IPS DF 19.7 (cell line): ENCODE data around the gene TTC36.
"Not testable (repeated sequence)": the region's sequence is repeated elsewhere in the genome, so short reads cannot be mapped to it uniquely, and the experiment has no call there.

ENCODE experiments used
- DNase-seq: peaks from one replicate; pipeline ENCODE4 v3.0.0-alpha.2; 2013; ENCODE audit warnings: low read depth, low spot score

TTC36 gene, protein sequence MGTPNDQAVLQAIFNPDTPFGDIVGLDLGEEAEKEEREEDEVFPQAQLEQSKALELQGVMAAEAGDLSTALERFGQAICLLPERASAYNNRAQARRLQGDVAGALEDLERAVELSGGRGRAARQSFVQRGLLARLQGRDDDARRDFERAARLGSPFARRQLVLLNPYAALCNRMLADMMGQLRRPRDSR

DNA sequence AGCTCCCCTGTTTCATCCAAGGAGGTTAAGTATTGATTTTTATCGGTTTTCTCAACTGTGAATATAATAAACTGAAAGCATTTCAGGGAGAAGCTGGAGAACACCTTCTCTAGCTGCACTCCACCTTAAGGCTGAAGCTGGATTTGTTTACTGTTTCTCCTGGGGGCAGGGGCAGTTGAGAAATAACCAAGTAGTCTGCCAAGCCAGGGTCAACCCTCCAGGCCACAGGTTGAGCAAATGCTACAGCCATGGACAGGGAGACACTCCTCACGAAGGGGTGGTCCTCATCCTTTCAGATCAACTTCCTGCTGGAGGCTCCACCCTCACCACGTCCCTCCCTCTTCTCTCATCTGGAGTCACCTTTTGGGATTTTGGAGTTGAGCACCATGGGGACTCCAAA lies at the start of gene TTC36:
Gene TTC36 (plus strand): TSS at position 366 of the 400 bp plus-strand sequence. CDS start 21 bp downstream, at position 387.
- DNase-seq, result no peak

GRCh38 chr11:118481238-118481637 lies 46.0 kb upstream of the TTC36 start:
- not testable (repeated sequence) for DNase-seq

DNA sequence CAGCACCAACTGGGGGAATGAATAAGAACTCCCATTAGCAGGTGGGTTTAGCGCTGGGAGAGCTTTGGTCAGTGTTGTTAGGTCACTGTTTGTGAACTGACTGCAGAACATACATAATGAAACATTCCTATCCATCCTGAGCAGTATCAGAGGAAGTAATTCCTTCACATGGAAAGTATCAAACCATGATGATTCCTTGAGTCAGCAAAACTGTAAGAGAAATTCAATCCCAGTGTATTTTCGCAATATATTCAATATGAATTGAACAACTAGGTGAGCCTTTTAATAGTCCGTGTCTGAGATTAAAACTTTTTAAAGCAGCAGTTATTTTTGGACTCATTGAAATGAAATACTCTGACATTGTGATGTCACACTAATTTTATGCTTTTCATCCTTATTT lies 42.9 kb upstream of the TTC36 start:
- no peak for DNase-seq

DNA sequence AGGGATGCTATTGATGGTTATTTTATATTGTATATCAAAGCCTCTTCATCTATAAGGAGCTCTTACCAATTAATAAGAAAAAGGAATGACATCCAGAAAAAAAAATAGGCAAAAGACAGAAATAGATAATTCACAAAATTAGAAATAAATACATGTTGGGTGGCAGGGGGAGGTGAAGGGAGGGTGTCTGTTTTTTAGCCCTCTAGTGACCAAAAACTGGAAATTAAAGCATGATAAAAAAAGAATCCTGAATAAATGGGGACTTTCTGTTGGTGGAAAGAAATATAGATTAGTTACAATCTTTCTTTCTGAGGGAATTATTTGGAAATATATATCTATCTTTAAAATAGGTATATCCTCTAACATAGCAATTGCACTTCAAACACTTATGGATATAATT lies 42.0 kb upstream of the TTC36 start:
- DNase-seq, result no peak

GRCh38 chr11:118488480-118489109 lies 38.7 kb upstream of the TTC36 start:
- peak; percentile 20 for DNase-seq

DNA sequence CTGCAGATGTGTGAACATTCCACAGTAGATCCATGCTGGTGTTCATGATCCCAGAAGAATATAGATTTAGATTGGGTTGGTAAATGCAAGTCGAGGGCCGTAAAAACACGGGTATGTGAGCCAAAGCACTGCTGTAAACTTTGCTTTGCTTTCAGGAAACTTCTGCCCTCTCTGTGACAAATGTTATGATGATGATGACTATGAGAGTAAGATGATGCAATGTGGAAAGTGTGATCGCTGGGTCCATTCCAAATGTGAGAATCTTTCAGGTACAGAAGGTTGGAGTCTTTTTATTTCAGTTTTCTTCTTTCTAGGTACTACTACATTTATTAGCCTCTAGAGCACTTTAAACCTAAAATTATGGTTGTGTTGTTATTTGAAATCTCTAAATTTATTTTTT lies 36.2 kb upstream of the TTC36 start:
- no peak for DNase-seq

DNA sequence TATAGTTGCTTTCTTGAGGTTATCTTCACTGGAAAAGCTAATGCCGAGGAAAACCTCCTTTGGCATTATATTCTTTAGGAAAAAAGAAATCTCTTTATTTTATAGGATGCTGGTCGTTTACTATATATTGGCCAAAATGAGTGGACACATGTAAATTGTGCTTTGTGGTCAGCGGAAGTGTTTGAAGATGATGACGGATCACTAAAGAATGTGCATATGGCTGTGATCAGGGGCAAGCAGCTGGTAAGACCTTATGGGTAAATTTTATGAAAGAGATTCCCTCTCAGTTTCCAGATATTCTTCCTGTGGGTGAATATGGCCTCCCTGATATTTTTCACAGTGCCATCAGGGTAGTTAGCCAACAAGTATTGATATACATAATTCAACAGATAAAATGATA lies 29.4 kb upstream of the TTC36 start:
- no peak for DNase-seq

GRCh38 chr11:118503216-118503615 lies 24.1 kb upstream of the TTC36 start:
- DNase-seq, result no peak

DNA sequence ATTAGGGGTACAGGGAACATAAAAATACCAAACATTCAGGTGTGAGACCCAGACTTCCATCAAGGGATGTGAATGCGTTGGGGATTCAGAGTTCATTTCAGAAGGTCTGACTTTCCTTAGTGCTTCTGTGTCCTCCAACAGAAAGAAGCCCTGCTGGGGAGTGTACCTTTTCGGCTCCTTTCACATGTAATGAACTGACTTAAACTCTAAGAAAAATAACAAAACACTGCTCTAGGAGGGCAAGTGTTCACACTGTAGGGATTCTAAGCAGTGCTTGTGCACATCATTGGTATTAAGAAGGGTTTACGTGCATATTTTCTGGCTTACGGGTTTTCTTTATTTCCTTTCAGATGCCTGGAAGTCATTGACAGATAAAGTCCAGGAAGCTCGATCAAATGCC lies 15.7 kb upstream of the TTC36 start:
- no peak for DNase-seq

GRCh38 chr11:118514103-118514502 lies 13.2 kb upstream of the TTC36 start:
- no peak for DNase-seq

- no peak for DNase-seq
These were observed 7.7 kb upstream of the TTC36 start for GRCh38 chr11:118519549-118519948.

DNA sequence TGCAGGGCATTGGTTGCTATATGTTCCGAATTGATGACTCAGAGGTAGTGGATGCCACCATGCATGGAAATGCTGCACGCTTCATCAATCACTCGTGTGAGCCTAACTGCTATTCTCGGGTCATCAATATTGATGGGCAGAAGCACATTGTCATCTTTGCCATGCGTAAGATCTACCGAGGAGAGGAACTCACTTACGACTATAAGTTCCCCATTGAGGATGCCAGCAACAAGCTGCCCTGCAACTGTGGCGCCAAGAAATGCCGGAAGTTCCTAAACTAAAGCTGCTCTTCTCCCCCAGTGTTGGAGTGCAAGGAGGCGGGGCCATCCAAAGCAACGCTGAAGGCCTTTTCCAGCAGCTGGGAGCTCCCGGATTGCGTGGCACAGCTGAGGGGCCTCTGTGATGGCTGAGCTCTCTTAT lies 5.4 kb upstream of the TTC36 start:
- no peak for DNase-seq

- peak; percentile 57 for DNase-seq
These were observed 4.7 kb upstream of the TTC36 start for GRCh38 chr11:118522571-118523072.

GRCh38 chr11:118524356-118524755 lies 2.9 kb upstream of the TTC36 start:
- no peak for DNase-seq

- no peak for DNase-seq
These were observed 2.4 kb upstream of the TTC36 start for GRCh38 chr11:118524757-118525470.

DNA sequence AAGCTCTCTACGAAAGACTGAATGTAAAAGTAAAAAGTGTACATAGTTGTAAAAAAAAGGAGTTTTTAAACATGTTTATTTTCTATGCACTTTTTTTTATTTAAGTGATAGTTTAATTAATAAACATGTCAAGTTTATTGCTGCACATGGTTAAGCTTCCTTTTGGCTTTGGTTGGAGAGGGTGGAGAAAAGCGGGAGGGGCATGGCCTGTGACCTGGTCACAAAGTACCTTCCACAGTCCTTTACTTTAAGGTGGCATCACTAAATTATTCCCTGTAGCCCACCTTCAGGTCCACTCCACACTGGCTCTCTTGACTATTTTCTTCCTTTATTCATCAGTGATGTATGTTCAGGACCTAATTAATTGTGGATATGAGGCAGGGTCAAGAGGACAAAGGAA lies 586 bp upstream of the TTC36 start:
- no peak for DNase-seq

DNA sequence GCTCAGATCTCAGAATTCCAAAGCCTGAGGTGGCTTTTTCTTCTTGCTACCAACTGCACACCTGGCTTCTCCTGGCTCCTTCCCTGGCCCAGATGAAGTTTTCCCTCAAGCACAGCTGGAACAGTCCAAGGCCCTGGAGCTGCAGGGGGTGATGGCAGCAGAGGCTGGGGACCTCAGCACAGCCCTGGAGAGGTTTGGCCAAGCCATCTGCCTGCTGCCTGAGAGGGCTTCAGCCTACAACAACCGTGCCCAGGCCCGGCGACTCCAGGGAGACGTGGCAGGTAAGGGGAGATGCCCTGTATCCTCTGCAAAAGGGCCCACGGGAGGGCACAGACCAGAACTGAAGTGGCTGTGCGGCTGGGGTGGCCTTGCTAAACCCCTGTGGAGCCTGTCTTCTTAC lies 1.2 kb downstream of the TTC36 start:
- DNase-seq, result no peak

DNA sequence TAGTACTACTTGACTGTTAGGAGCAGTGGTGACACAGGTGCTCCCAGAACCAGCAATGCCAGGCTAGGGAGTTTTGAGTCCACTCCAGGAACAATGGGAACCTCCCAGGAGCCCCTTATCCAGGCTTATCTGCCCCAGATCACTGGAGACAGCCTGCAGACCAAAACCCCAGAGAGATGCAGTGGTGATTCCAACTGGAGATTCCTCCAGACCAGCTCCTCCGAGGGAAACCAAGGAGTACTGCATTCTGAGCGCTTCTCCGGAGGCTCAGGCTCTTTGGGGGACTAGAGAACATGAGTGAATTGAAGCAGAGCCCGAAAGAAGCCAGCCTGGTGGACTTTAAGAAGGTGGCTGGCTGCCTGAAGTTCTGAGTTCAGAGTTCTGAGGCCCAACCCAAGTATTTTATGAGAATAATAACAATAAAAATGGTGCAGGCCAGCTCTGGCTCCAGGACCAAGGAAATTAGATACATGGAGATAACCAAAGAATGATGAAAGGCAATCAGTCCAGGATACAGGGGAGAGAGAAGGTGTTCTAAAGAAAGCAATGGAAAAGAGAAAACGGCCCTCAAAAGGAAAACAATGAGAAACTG lies 2.4 kb downstream of the TTC36 start:
- no peak for DNase-seq

DNA sequence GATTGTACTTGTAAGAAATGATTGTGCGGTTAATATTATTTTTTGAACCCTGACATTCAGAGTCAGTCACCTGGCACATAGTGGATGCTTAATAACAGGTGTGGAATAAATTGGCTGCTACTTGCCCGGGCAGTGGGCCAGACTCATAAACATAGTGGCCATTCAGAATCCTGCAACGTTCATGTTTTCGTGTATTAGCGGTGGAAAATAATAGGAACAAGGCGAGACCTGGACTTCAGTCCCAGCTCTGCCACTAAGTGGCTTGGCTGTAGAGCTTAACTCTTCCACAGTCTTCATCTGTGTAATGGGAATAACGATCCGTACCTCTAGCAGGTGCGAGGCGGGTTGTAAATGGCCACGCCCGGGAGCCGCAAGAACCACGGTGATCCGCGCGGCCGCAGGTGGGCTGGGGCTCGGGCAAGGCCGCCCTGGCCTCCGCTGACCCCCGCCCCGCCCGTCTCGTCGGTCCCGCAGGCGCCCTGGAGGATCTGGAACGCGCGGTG lies 3.0 kb downstream of the TTC36 start:
- no peak for DNase-seq

- DNase-seq, result peak; percentile 25
These were observed 3.7 kb downstream of the TTC36 start, which contains the start of gene TMEM25 for GRCh38 chr11:118530683-118531596. Gene TMEM25, plus strand, starts transcription at chr11:118531192. Its CDS starts 610 bp downstream, at chr11:118531802.

GRCh38 chr11:118531597-118532084 lies 4.4 kb downstream of the TTC36 start:
- DNase-seq, result no peak
